Measurements from ENCODE around the gene ETV6.

The ETV6 gene

DNA sequence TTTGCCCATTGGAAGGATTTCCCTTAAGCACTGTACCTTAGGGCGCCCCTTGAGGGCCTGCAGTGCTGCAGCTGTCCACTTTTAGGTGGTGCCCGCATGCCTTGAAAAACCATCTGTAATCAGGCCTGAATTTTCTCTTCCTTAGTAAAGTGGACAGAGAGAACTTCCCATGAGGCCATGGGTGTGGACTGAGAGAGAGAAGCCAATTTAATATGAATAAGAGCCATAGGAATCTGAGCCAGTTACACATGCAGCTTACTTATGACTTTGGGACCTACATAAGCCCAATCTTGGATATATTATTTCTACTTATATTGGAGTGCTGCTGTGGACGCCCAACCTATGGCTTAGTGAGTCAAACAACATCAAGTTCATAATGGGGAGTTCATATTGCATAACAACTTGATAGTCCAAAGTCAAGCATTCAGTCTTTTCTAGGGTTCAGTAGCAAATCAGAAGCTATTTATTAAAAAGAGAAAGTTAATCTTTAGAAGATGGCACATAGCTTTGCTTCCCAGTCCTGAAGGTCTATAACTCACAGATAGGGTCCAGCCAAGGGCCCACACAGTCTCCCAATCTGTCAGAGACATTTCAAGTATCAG is 11.1 kb upstream of the ETV6 start:
- TF ChIP-seq, protein P1, sequence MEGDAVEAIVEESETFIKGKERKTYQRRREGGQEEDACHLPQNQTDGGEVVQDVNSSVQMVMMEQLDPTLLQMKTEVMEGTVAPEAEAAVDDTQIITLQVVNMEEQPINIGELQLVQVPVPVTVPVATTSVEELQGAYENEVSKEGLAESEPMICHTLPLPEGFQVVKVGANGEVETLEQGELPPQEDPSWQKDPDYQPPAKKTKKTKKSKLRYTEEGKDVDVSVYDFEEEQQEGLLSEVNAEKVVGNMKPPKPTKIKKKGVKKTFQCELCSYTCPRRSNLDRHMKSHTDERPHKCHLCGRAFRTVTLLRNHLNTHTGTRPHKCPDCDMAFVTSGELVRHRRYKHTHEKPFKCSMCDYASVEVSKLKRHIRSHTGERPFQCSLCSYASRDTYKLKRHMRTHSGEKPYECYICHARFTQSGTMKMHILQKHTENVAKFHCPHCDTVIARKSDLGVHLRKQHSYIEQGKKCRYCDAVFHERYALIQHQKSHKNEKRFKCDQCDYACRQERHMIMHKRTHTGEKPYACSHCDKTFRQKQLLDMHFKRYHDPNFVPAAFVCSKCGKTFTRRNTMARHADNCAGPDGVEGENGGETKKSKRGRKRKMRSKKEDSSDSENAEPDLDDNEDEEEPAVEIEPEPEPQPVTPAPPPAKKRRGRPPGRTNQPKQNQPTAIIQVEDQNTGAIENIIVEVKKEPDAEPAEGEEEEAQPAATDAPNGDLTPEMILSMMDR (IDR thresholded peaks at IDR 0.05; ENCODE audit: low read depth, low read length, missing control alignments) = no peak
- H3K27me3 ChIP-seq (replicated peaks) = no peaks in the 10 kb centered on the region
- DNase-seq = no peak
- no peak overlapping the region for H3K4me3 ChIP-seq (ENCODE audit: low read depth, low read length)
- no peaks in the 10 kb centered on the region for H3K36me3 ChIP-seq (replicated peaks)
- no peak overlapping the region for H3K27ac ChIP-seq
- in situ Hi-C loops (cut with HindIII; ENCODE audit: low pct_ligation_motif_present, low sequenced_read_pairs) = no loop called here

DNA sequence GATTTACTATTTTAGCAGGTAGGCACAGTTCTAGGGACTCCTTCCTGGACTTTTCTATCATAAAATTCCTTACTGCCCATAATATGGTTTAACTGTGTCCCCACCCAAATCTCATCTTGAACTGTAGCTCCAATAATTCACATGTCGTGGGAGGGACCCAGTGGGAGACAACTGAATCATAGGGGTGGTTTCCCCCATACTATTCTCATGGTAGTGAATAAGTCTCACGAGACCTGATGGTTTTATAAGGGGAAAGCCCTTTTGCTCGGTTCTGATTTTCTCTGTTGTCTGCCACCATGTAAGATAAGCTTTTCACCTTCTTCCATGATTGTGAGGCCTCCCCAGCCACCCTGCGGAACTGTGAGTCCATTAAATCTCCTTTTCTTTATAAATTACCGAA is 10.0 kb upstream of the ETV6 start:
- TF ChIP-seq, protein P1 (IDR thresholded peaks at IDR 0.05; ENCODE audit: low read depth, low read length, missing control alignments) = no peak
- DNase-seq = no peak
- in situ Hi-C loops (cut with HindIII; ENCODE audit: low pct_ligation_motif_present, low sequenced_read_pairs) = no loop called here
- H3K4me3 ChIP-seq (ENCODE audit: low read depth, low read length) = no peak overlapping the region
- H3K27me3 ChIP-seq (replicated peaks) = no peaks in the 10 kb centered on the region
- no peak overlapping the region for H3K27ac ChIP-seq
- H3K36me3 ChIP-seq (replicated peaks) = no peaks in the 10 kb centered on the region

DNA sequence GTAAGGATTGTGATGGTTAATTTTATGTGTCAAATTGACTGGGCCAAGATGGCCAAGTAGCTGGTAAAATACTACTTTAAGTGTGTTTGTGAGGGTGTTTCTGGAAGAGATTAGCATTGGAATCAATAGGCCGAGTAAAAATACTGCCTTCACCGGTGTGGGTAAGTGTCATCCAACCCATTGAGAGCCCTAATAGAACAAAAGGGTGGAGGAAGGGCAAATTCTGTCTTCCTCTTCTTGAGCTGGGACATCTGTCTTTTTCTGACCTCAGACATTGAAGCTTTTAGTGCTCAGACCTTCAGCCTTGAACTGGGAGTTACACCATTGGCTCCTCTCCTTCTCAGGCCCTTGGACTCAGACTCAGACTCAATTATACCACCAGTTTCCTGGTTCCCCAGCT is 8.0 kb upstream of the ETV6 start:
- Histone ChIP-seq H3K4me3 (ENCODE audit: low read depth, low read length) (no peak overlapping the region), H3K27me3 (replicated peaks) (no peaks in the 10 kb centered on the region), H3K36me3 (replicated peaks) (no peaks in the 10 kb centered on the region), H3K27ac (no peak overlapping the region)
- in situ Hi-C loops (cut with HindIII; ENCODE audit: low pct_ligation_motif_present, low sequenced_read_pairs) = no loop called here
- DNase-seq = no peak
- TF ChIP-seq, protein P1 (IDR thresholded peaks at IDR 0.05; ENCODE audit: low read depth, low read length, missing control alignments) = no peak

DNA sequence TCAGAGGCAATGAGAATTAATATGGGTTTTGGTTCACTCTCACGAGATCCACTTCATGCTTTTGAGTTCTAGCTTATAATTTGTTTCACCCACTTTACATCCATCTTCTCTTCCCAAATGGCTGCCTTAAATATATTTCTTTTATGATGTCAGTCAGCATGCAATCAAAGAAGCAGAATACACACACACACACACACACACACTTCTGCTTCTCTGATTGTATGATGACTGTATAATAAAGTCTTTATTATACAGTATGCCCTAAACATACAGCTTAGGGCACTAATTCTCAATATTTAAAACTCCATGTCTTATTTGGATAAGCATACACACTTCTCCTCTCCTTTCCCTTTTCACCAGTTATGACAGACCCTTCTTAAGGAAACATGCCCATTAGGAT is 6.7 kb upstream of the ETV6 start:
- H3K27ac ChIP-seq = no peak overlapping the region
- H3K4me3 ChIP-seq (ENCODE audit: low read depth, low read length) = no peak overlapping the region
- H3K36me3 ChIP-seq (replicated peaks) = no peaks in the 10 kb centered on the region
- TF ChIP-seq, protein P1 (IDR thresholded peaks at IDR 0.05; ENCODE audit: low read depth, low read length, missing control alignments) = no peak
- H3K27me3 ChIP-seq (replicated peaks) = no peaks in the 10 kb centered on the region
- in situ Hi-C loops (cut with HindIII; ENCODE audit: low pct_ligation_motif_present, low sequenced_read_pairs) = no loop called here
- no peak for DNase-seq

DNA sequence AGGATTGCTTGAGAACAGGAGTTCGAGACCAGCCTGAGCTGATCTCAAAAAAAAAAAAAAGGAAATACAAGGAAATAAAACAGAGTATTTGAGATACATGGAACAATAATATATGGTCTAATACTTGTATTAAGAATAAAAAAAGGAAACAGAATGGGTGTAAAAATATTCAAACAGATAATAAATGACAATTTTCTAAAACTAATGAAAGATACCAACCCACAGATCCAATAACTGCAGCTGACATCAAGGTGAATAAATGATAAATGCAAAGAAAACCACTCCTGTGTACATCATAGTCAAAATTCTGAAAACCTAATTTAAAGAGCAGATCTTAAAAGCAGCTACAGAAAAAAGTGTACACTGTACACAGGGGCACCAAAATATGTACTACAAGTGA is 4.1 kb upstream of the ETV6 start:
- Histone ChIP-seq H3K27me3 (replicated peaks) (no peaks in the 10 kb centered on the region), H3K4me3 (ENCODE audit: low read depth, low read length) (no peak overlapping the region), H3K36me3 (replicated peaks) (no peaks in the 10 kb centered on the region), H3K27ac (no peak overlapping the region)
- DNase-seq = no peak
- TF ChIP-seq, protein P1 (IDR thresholded peaks at IDR 0.05; ENCODE audit: low read depth, low read length, missing control alignments) = no peak
- in situ Hi-C loops (cut with HindIII; ENCODE audit: low pct_ligation_motif_present, low sequenced_read_pairs) = no loop called here

Measured in brain microvascular endothelial cell (primary cell).